HG02884 (cell line): ENCODE measurements around the gene WDFY2.

ENCODE experiments used
- ATAC-seq: cut with Tn5 transposase; IDR thresholded peaks from one replicate; pipeline ENCODE4 v1.9.1; 2021; ENCODE audit warnings: mild to moderate bottlenecking, moderate library complexity; ENCODE audit not compliant: unreplicated experiment

WDFY2 gene

GRCh38 chr13:51697855-51698254, 113.6 kb downstream of the WDFY2 start:
- ATAC-seq: no peak

GRCh38 chr13:51698352-51698751, 114.1 kb downstream of the WDFY2 start:
- no peak for ATAC-seq

GRCh38 chr13:51704399-51705313, 120.4 kb downstream of the WDFY2 start:
- ATAC-seq: peak; percentile 81

- ATAC-seq: no peak
Measured at GRCh38 chr13:51707461-51707860, 123.2 kb downstream of the WDFY2 start.

- ATAC-seq: no peak
Measured at GRCh38 chr13:51713807-51714206, 129.5 kb downstream of the WDFY2 start.

GRCh38 chr13:51714663-51715168, 130.5 kb downstream of the WDFY2 start:
- ATAC-seq: peak; percentile 94

- ATAC-seq: no peak
Measured at GRCh38 chr13:51715613-51716012, 131.4 kb downstream of the WDFY2 start.

- ATAC-seq: no peak
Measured at GRCh38 chr13:51717786-51718398, 133.6 kb downstream of the WDFY2 start.

GRCh38 chr13:51719394-51719793, 135.1 kb downstream of the WDFY2 start:
- ATAC-seq: no peak

- ATAC-seq: peak; percentile 96
Measured at GRCh38 chr13:51721496-51721895, 137.2 kb downstream of the WDFY2 start.

GRCh38 chr13:51723529-51723928, 139.3 kb downstream of the WDFY2 start:
- no peak for ATAC-seq

- no peak for ATAC-seq
Measured at GRCh38 chr13:51724721-51725120, 140.5 kb downstream of the WDFY2 start.

- no peak for ATAC-seq
Measured at GRCh38 chr13:51726446-51727193, 142.4 kb downstream of the WDFY2 start.

GRCh38 chr13:51727634-51728274, 143.5 kb downstream of the WDFY2 start:
- ATAC-seq: no peak

GRCh38 chr13:51728275-51728673, 144.0 kb downstream of the WDFY2 start:
- ATAC-seq: no peak

GRCh38 chr13:51728972-51729371, 144.7 kb downstream of the WDFY2 start:
- no peak for ATAC-seq

GRCh38 chr13:51729866-51730553, 145.7 kb downstream of the WDFY2 start:
- no peak for ATAC-seq

- ATAC-seq: no peak
Measured at GRCh38 chr13:51730927-51731326, 146.7 kb downstream of the WDFY2 start.

GRCh38 chr13:51731759-51732158, 147.5 kb downstream of the WDFY2 start:
- ATAC-seq: no peak
